Neural cell (in vitro differentiated cells): ENCODE results near the gene CACNA1B.

Experiments used
- EP300 ChIP-seq: fragments of 450-650 bp; conservative IDR thresholded peaks from 2 replicates; pipeline ENCODE4 v1.6.1; 2014; ENCODE audit warnings: antibody characterized with exemption, mild to moderate bottlenecking, moderate library complexity; ENCODE audit not compliant: poor library complexity, severe bottlenecking
- EZH2 ChIP-seq: fragments of 200-600, 300-800 bp; shearing (Covaris generic), sonication (generic); IDR thresholded peaks from 2 replicates; pipeline ENCODE4 v1.6.1; 2014; ENCODE audit warnings: antibody characterized with exemption, low read length, borderline replicate concordance, mild to moderate bottlenecking; ENCODE audit not compliant: insufficient read depth, poor library complexity, severe bottlenecking
- POLR2AphosphoS5 ChIP-seq: IDR thresholded peaks from 2 replicates; pipeline ENCODE4 v1.6.1; 2012
- RAD21 ChIP-seq: fragments of 450-650 bp; conservative IDR thresholded peaks from 2 replicates; pipeline ENCODE4 v1.6.1; 2014; ENCODE audit warnings: antibody characterized with exemption, mild to moderate bottlenecking, moderate library complexity
- SMC3 ChIP-seq: fragments of 450-650 bp; conservative IDR thresholded peaks from 2 replicates; pipeline ENCODE4 v1.6.1; 2014; ENCODE audit warnings: antibody characterized with exemption, mild to moderate bottlenecking, moderate library complexity; ENCODE audit not compliant: poor library complexity
- TAF1 ChIP-seq: IDR thresholded peaks from 2 replicates; pipeline ENCODE4 v1.6.1; 2012; ENCODE audit warnings: low read depth
- TF ChIP-seq, protein P1 (sequence below): fragments of 450-650 bp; IDR thresholded peaks from 2 replicates; pipeline ENCODE4 v1.5.1; 2014; ENCODE audit warnings: antibody characterized with exemption, mild to moderate bottlenecking, moderate library complexity; ENCODE audit not compliant: poor library complexity, severe bottlenecking

DNA sequence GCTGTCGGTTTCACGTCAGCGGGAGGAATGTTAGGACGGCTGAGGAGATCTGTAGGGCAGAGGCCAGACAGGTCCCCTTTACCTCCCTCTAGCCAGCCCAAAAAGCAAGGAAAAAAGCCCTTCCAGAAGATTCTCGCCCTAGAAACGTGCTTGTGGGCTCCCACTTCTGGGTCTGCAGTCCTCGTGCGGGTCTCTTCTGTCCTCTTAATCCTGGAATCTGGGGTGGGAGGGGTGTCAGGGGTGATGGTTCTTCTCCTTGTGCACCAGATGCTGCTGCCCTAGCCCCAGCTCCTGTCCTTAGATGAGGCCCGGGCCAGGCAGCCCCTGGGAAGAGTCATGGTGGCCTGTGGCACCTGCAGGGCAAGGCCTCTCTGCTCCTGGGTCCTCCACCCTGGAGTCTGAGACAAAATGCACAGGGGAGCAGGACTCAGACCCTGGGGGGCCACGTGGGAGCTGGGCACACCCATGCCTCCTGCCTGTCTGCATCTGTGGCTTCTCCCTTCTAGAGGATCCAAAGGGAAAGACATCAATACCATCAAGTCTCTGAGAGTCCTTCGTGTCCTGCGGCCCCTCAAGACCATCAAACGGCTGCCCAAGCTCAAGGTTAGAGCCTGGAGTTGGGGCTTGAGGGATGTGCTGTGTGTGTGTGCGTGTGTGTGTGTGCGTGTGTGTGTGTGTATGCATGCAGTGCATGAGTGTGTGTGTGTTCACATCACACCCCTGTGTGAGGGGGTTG lies 174.2 kb downstream of the CACNA1B start:
- TF ChIP-seq EP300 = no peak
- TF ChIP-seq POLR2AphosphoS5 = no peak
- TF ChIP-seq, protein P1, sequence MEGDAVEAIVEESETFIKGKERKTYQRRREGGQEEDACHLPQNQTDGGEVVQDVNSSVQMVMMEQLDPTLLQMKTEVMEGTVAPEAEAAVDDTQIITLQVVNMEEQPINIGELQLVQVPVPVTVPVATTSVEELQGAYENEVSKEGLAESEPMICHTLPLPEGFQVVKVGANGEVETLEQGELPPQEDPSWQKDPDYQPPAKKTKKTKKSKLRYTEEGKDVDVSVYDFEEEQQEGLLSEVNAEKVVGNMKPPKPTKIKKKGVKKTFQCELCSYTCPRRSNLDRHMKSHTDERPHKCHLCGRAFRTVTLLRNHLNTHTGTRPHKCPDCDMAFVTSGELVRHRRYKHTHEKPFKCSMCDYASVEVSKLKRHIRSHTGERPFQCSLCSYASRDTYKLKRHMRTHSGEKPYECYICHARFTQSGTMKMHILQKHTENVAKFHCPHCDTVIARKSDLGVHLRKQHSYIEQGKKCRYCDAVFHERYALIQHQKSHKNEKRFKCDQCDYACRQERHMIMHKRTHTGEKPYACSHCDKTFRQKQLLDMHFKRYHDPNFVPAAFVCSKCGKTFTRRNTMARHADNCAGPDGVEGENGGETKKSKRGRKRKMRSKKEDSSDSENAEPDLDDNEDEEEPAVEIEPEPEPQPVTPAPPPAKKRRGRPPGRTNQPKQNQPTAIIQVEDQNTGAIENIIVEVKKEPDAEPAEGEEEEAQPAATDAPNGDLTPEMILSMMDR = no peak
- TF ChIP-seq EZH2 = no peak
- TF ChIP-seq TAF1 = no peak
- no peak for TF ChIP-seq SMC3
- TF ChIP-seq RAD21 = no peak
